Progenitor cell of endocrine pancreas (in vitro differentiated cells): ENCODE results near the gene POGZ. TPM values are rescaled to one million over a fixed set of nuclear protein-coding genes. Genes with fewer than 3 reads are reported as not detected.
A peak's percentile ranks its signal among the peaks of the same experiment; 100 is the strongest.

Source experiments
- DNase-seq: peaks from one replicate; pipeline ENCODE4 v3.0.0; 2021; ENCODE audit warnings: low spot score; ENCODE audit not compliant: unreplicated experiment
- H3K27ac Mint-ChIP-seq: 2 replicates; pipeline ENCODE4 v1.8.0; 2021; ENCODE audit warnings: mild to moderate bottlenecking, moderate library complexity, mixed read lengths
- H3K27me3 Mint-ChIP-seq: 2 replicates; pipeline ENCODE4 v1.8.0; 2021; ENCODE audit warnings: mixed read lengths
- H3K36me3 Mint-ChIP-seq: 2 replicates; pipeline ENCODE4 v1.8.0; 2022; ENCODE audit warnings: mixed read lengths; ENCODE audit not compliant: insufficient read depth
- H3K4me1 Mint-ChIP-seq: 2 replicates; pipeline ENCODE4 v1.8.0; 2021; ENCODE audit warnings: low read depth, mixed read lengths
- H3K4me3 Mint-ChIP-seq: 2 replicates; pipeline ENCODE4 v1.8.0; 2021; ENCODE audit warnings: low read depth, mild to moderate bottlenecking, moderate library complexity, mixed read lengths
- H3K9me3 Mint-ChIP-seq: 2 replicates; pipeline ENCODE4 v1.8.0; 2021; ENCODE audit warnings: low read depth, mixed read lengths
- CTCF ChIP-seq: fragments of 200-600 bp; sonication (generic); IDR thresholded peaks from one replicate; pipeline ENCODE4 v1.5.0; 2021; ENCODE audit warnings: antibody characterized with exemption, mild to moderate bottlenecking; ENCODE audit not compliant: unreplicated experiment
- total RNA-seq: library from RNA; stranded (reverse); gene quantifications from 2 replicates; pipeline ENCODE4 v1.2.1, GENCODE V29; 2021

The POGZ gene
- total RNA-seq, 1 donor from 2014 or later, result 188 TPM

GRCh38 chr1:151371370-151372057 lies 87.8 kb downstream of the POGZ start:
- Mint-ChIP-seq H3K27me3 (no peaks in the 10 kb centered on the region), H3K36me3 (peaks cover 3% of the 10 kb centered on the region), H3K4me1 (peaks cover 18% of the 10 kb centered on the region), H3K27ac (peak overlapping the region; percentile 93), H3K9me3 (no peaks in the 10 kb centered on the region), H3K4me3 (peak overlapping the region; percentile 75)
- no peak for DNase-seq
- TF ChIP-seq CTCF, result no peak

GRCh38 chr1:151370211-151370911 lies 88.9 kb downstream of the POGZ start:
- TF ChIP-seq CTCF, result no peak
- H3K36me3 Mint-ChIP-seq, result peaks cover 6% of the 10 kb centered on the region
- no peak overlapping the region for H3K27ac Mint-ChIP-seq
- no peaks in the 10 kb centered on the region for H3K9me3 Mint-ChIP-seq
- H3K4me3 Mint-ChIP-seq, result no peak overlapping the region
- H3K4me1 Mint-ChIP-seq, result peaks cover 18% of the 10 kb centered on the region
- H3K27me3 Mint-ChIP-seq, result no peaks in the 10 kb centered on the region
- no peak for DNase-seq

GRCh38 chr1:151369621-151370048 lies 89.7 kb downstream of the POGZ start:
- H3K36me3 Mint-ChIP-seq, result peaks cover 7% of the 10 kb centered on the region
- H3K4me3 Mint-ChIP-seq, result no peak overlapping the region
- H3K27me3 Mint-ChIP-seq, result no peaks in the 10 kb centered on the region
- DNase-seq, result no peak
- H3K27ac Mint-ChIP-seq, result no peak overlapping the region
- no peaks in the 10 kb centered on the region for H3K9me3 Mint-ChIP-seq
- H3K4me1 Mint-ChIP-seq, result peaks cover 15% of the 10 kb centered on the region
- TF ChIP-seq CTCF, result no peak

- DNase-seq, result no peak
- no peak overlapping the region for H3K27ac Mint-ChIP-seq
- H3K27me3 Mint-ChIP-seq, result no peaks in the 10 kb centered on the region
- H3K9me3 Mint-ChIP-seq, result peaks cover under 1% of the 10 kb centered on the region
- no peak overlapping the region for H3K4me3 Mint-ChIP-seq
- no peak for TF ChIP-seq CTCF
- H3K4me1 Mint-ChIP-seq, result peaks cover 15% of the 10 kb centered on the region
- peaks cover 10% of the 10 kb centered on the region for H3K36me3 Mint-ChIP-seq
Measured at GRCh38 chr1:151369302-151369610, 90.0 kb downstream of the POGZ start.

- H3K36me3 Mint-ChIP-seq, result peaks cover 16% of the 10 kb centered on the region
- H3K9me3 Mint-ChIP-seq, result peaks cover 6% of the 10 kb centered on the region
- H3K4me3 Mint-ChIP-seq, result no peak overlapping the region
- TF ChIP-seq CTCF, result no peak
- H3K27me3 Mint-ChIP-seq, result no peaks in the 10 kb centered on the region
- no peak overlapping the region for H3K27ac Mint-ChIP-seq
- no peak for DNase-seq
- H3K4me1 Mint-ChIP-seq, result peaks cover 15% of the 10 kb centered on the region
Measured at GRCh38 chr1:151368393-151369301, 90.6 kb downstream of the POGZ start.
